ENCODE data around the gene ATP1B3. TPM values are rescaled to one million over a fixed set of nuclear protein-coding genes. Genes with fewer than 3 reads are reported as not detected.

The ATP1B3 gene
- total RNA-seq, 1 experiment from 2014 or later = 250 TPM

- H3K9me3 Mint-ChIP-seq = no peaks in the 10 kb centered on the region
- Histone ChIP-seq H3K14ac (ENCODE audit: insufficient read depth, low read length) (no peak overlapping the region), H3K4ac (ENCODE audit: low read depth, low read length) (no peak overlapping the region), H3K23me2 (ENCODE audit: insufficient read length, low read depth, low read length, poor library complexity, severe bottlenecking) (no peaks in the 10 kb centered on the region), H4K8ac (replicated peaks; ENCODE audit: insufficient read length, low read depth, low read length) (no peak overlapping the region), H2BK20ac (ENCODE audit: low read depth, low read length, poor library complexity, severe bottlenecking) (no peak overlapping the region), H4K20me1 (ENCODE audit: control insufficient read depth, insufficient read depth, insufficient read length) (no peaks in the 10 kb centered on the region), H2BK12ac (ENCODE audit: insufficient read length, low read depth, low read length) (no peak overlapping the region), H2AFZ (ENCODE audit: low read length) (no peak overlapping the region), H4K91ac (ENCODE audit: insufficient read length, low read depth, low read length) (no peak overlapping the region), H3K27ac (ENCODE audit: insufficient read length, low read depth, low read length) (no peak overlapping the region), H3K4me2 (ENCODE audit: insufficient read depth, insufficient read length, low read length) (no peak overlapping the region), H3K56ac (ENCODE audit: insufficient read length, low read depth, low read length) (no peak overlapping the region), H3K79me2 (ENCODE audit: insufficient read depth, low read length) (no peaks in the 10 kb centered on the region), H2BK15ac (ENCODE audit: low read depth, low read length) (no peak overlapping the region), H3K23ac (ENCODE audit: insufficient read length, low read depth, low read length) (no peak overlapping the region), H3K27me3 (ENCODE audit: insufficient read depth, low read length) (no peaks in the 10 kb centered on the region), H2AK5ac (ENCODE audit: insufficient read length, low read length) (no peak overlapping the region), H2BK5ac (ENCODE audit: insufficient read length, low read length) (no peak overlapping the region), H3K9ac (ENCODE audit: extremely low read depth, insufficient read length, low read length) (no peak overlapping the region), H3K4me1 (ENCODE audit: insufficient read depth, low read length) (no peaks in the 10 kb centered on the region), H3T11ph (ENCODE audit: low read length) (no peak overlapping the region), H2BK120ac (ENCODE audit: low read depth, low read length, poor library complexity, severe bottlenecking) (no peak overlapping the region), H3K79me1 (ENCODE audit: insufficient read depth, low read depth, low read length, poor library complexity, severe bottlenecking) (no peaks in the 10 kb centered on the region), H3K18ac (ENCODE audit: insufficient read length, low read depth, low read length) (no peak overlapping the region), H3K9me3 (ENCODE audit: control insufficient read depth, low read depth, low read length) (no peaks in the 10 kb centered on the region), H4K5ac (ENCODE audit: insufficient read length, low read depth, low read length) (no peak overlapping the region)
- TF ChIP-seq CTCF (conservative IDR thresholded peaks at IDR 0.05) = no peak
- peaks cover 2 to 4% of the 10 kb centered on the region in 2 experiments; a peak in 2 of 4 replicates for H3K4me1 Mint-ChIP-seq
- peaks cover 10 to 29% (median 27%) of the 10 kb centered on the region in 3 experiments; a peak in 6 of 7 replicates for H3K36me3 Mint-ChIP-seq (ENCODE audit: insufficient read depth in 1 of 3, low read depth in 3 of 3)
- H3K27ac Mint-ChIP-seq = no peak overlapping the region
- H3K27me3 Mint-ChIP-seq (ENCODE audit: low read depth) = no peaks in the 10 kb centered on the region
- no peak for DNase-seq
- WGBS (ENCODE audit: extremely low coverage, insufficient read length, low lambda C conversion rate) = no CpG with 5 or more reads among the region's 4 CpGs
- H3K4me3 Mint-ChIP-seq = no peak overlapping the region
Measured at GRCh38 chr3:141950572-141951493, 74.4 kb downstream of the ATP1B3 start.

Data from H9 (cell line).